SK-N-SH (cell line): Measurements from ENCODE around the gene ZNF132.

Source experiments
- CTCF ChIP-seq: fragments of 200-600 bp; sonication (generic); IDR thresholded peaks from 2 replicates; pipeline ENCODE4 v1.6.1; 2017; ENCODE audit warnings: antibody characterized with exemption, mild to moderate bottlenecking, moderate library complexity
- POLR2AphosphoS5 ChIP-seq: IDR thresholded peaks from 2 replicates; pipeline ENCODE4 v1.6.1; 2012; ENCODE audit warnings: low read depth, low read length
- TAF1 ChIP-seq: IDR thresholded peaks from 2 replicates; pipeline ENCODE4 v1.6.1; 2012; ENCODE audit warnings: low read depth, mild to moderate bottlenecking, low read length, moderate library complexity, borderline replicate concordance
- TF ChIP-seq, protein P1 (sequence below): IDR thresholded peaks from 2 replicates; pipeline ENCODE4 v1.4.0; 2012; ENCODE audit warnings: low read depth, borderline replicate concordance

DNA sequence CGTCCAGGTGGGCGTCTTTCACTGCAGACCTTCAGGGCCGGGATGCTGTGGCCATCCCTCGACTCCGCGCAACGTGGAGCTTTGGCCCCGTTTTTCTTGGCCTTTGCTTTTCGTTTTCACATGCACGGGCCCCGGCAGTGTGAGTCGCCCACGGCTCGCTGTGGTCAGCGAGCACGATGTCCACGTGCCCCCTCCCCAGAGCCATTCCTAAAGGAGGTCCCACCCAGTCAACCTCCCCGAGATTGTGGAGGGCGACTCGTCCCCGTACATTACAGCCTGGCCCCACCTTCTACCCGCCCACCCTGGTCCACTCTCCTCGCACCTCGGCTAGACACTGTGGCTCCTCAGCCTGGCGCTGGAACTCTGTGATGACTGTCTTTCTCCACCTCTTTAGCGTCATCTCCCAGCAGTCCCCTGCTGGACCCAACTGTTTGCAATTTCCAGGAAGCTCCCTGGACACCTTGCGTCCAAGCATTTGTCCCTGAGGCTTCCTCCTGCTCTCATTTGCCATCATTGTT, 36.6 kb upstream of the ZNF132 start:
- TF ChIP-seq, protein P1, sequence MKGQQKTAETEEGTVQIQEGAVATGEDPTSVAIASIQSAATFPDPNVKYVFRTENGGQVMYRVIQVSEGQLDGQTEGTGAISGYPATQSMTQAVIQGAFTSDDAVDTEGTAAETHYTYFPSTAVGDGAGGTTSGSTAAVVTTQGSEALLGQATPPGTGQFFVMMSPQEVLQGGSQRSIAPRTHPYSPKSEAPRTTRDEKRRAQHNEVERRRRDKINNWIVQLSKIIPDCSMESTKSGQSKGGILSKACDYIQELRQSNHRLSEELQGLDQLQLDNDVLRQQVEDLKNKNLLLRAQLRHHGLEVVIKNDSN = no peak
- TF ChIP-seq POLR2AphosphoS5 (no peak; the same call in 1 of the 2 replicates), CTCF (no peak), TAF1 (no peak)
